ENCODE results near the gene CCT7. TPM values are rescaled to one million over a fixed set of nuclear protein-coding genes. Genes with fewer than 3 reads are reported as not detected.
A peak's percentile ranks its signal among the peaks of the same experiment; 100 is the strongest.

The CCT7 gene
- total and polyA plus RNA-seq, 2 experiments from 2014 or later = 287 to 642 TPM

GRCh38 chr2:73297586-73297985, 63.5 kb downstream of the CCT7 start:
- H3K4me1 Mint-ChIP-seq = peaks cover 11% of the 10 kb centered on the region; the same call in 2 of the 3 replicates
- H3K9me3 Mint-ChIP-seq = no peaks in the 10 kb centered on the region
- no peak overlapping the region for H3K4me3 ChIP-seq
- H3K4me1 ChIP-seq (ENCODE audit: insufficient read depth) = peaks cover 3% of the 10 kb centered on the region; the same call in 1 of the 2 replicates
- no peak overlapping the region for H3K27ac ChIP-seq (ENCODE audit: low read depth)
- ATAC-seq (no peak), DNase-seq (ENCODE audit: low spot score) (peak; percentile 37)
- no peaks in the 10 kb centered on the region for H3K79me2 ChIP-seq (replicated peaks; ENCODE audit: insufficient read depth)
- H2AFZ ChIP-seq = no peak overlapping the region
- H3K9me2 ChIP-seq (ENCODE audit: insufficient read depth) = no peaks in the 10 kb centered on the region
- H3K36me3 Mint-ChIP-seq (ENCODE audit: low read depth) = no peaks in the 10 kb centered on the region
- H3K27ac Mint-ChIP-seq = no peak overlapping the region
- H3F3A ChIP-seq (replicated peaks; ENCODE audit: low read depth) = no peaks in the 10 kb centered on the region
- no peak overlapping the region for H3K4me3 Mint-ChIP-seq
- H3K27me3 ChIP-seq (ENCODE audit: insufficient read depth) = peaks cover 54% of the 10 kb centered on the region
- TF ChIP-seq ZNF331 (CRISPR knock-in tag; IDR thresholded peaks at IDR 0.05; ENCODE audit: low read depth) = no peak
- TF ChIP-seq, protein P1, sequence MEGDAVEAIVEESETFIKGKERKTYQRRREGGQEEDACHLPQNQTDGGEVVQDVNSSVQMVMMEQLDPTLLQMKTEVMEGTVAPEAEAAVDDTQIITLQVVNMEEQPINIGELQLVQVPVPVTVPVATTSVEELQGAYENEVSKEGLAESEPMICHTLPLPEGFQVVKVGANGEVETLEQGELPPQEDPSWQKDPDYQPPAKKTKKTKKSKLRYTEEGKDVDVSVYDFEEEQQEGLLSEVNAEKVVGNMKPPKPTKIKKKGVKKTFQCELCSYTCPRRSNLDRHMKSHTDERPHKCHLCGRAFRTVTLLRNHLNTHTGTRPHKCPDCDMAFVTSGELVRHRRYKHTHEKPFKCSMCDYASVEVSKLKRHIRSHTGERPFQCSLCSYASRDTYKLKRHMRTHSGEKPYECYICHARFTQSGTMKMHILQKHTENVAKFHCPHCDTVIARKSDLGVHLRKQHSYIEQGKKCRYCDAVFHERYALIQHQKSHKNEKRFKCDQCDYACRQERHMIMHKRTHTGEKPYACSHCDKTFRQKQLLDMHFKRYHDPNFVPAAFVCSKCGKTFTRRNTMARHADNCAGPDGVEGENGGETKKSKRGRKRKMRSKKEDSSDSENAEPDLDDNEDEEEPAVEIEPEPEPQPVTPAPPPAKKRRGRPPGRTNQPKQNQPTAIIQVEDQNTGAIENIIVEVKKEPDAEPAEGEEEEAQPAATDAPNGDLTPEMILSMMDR (conservative IDR thresholded peaks at IDR 0.05; ENCODE audit: low read depth in 2 of 2) = no peak
- no peak for TF ChIP-seq EZH2 (IDR thresholded peaks at IDR 0.05; ENCODE audit: low read depth, unreplicated experiment)
- no peak for TF ChIP-seq CREB1 (CRISPR knock-in tag; IDR thresholded peaks at IDR 0.05; ENCODE audit: low read depth)
- no peak for TF ChIP-seq REST (IDR thresholded peaks at IDR 0.05; ENCODE audit: unreplicated experiment)
- no peak for TF ChIP-seq JUNB (IDR thresholded peaks at IDR 0.05; ENCODE audit: unreplicated experiment)
- TF ChIP-seq ZNF462 (CRISPR knock-in tag; IDR thresholded peaks at IDR 0.05) = no peak
- TF ChIP-seq ETS1 (IDR thresholded peaks at IDR 0.05) = no peak
- H4K20me1 ChIP-seq (replicated peaks; ENCODE audit: insufficient read depth) = no peaks in the 10 kb centered on the region; the same call in 1 of the 2 replicates
- peaks cover 32% of the 10 kb centered on the region for H3K27me3 Mint-ChIP-seq (ENCODE audit: insufficient read depth, low read depth, poor library complexity)
- no peak overlapping the region for H3K4me2 ChIP-seq
- H3K36me3 ChIP-seq (ENCODE audit: insufficient read depth) = no peaks in the 10 kb centered on the region
